ENCODE measurements around the gene PRICKLE3. TPM values are rescaled to one million over a fixed set of nuclear protein-coding genes. Genes with fewer than 3 reads are reported as not detected.
A peak's percentile ranks its signal among the peaks of the same experiment; 100 is the strongest.
"Not testable (repeated sequence)": the region's sequence is repeated elsewhere in the genome, so short reads cannot be mapped to it uniquely, and the experiment has no call there.

The PRICKLE3 gene
- total RNA-seq, 3 donors from 2014 or later = 9.2 to 11.7 (median 10.3) TPM

GRCh38 chrX:49143154-49143553, 43.0 kb downstream of the PRICKLE3 start:
- ATAC-seq = peak; percentile 35 to 60
- H3K9me3 Mint-ChIP-seq; H3K4me1 Mint-ChIP-seq (ENCODE audit: low read depth); H3K27me3 Mint-ChIP-seq (ENCODE audit: low read depth); DNase-seq; H3K36me3 Mint-ChIP-seq (ENCODE audit: insufficient read depth); H3K4me3 Mint-ChIP-seq: not testable (repeated sequence)

- not testable (repeated sequence) for ATAC-seq; H3K36me3 Mint-ChIP-seq (ENCODE audit: insufficient read depth); H3K4me3 Mint-ChIP-seq; H3K9me3 Mint-ChIP-seq; H3K4me1 Mint-ChIP-seq (ENCODE audit: low read depth); H3K27me3 Mint-ChIP-seq (ENCODE audit: low read depth); DNase-seq
Measured at GRCh38 chrX:49142264-49142663, 43.9 kb downstream of the PRICKLE3 start.

DNA sequence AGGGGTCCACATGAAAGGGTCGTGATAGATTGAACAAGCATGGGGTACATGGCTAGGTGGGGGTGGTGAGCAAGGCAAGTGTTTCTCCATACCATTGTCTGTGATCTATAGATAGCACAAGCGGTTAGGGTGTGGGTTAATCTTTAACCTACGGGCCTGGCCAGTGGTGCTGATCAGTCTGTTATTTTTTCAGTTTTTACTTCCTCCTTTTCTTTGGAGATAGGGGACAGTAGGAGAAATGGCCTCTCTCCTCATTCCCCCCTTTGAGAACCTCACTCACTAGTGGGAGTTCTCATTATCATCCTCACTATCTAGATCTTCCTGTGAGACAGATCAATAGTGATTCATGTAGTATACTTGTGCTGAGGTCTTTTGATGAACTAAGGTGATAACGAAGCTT, 46.5 kb downstream of the PRICKLE3 start:
- Mint-ChIP-seq H3K27me3 (ENCODE audit: low read depth) (no peaks in the 10 kb centered on the region), H3K4me1 (ENCODE audit: low read depth) (no peaks in the 10 kb centered on the region), H3K4me3 (no peak overlapping the region), H3K36me3 (ENCODE audit: insufficient read depth) (no peaks in the 10 kb centered on the region), H3K9me3 (peaks cover 5% of the 10 kb centered on the region)
- ATAC-seq = no peak
- DNase-seq = no peak

DNA sequence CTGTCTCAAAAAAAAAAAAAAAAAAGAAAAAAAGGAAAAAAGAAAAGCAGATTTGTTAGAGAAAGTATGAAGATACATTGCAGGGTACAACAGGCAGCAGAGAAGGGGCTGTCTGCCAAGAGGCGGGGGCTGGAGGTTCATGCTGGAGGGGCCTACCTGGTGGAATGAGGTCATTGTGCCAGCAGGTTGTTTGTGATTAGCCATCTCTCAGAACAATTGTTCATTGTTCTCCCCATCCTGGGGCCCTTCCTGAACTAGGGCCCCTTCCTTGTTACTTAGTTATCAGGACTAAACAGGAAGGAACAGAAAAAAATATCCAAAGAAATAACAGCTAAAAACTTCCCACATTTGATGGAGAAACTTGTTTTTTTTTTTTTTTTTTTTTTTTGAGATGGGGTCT, 48.7 kb downstream of the PRICKLE3 start:
- no peaks in the 10 kb centered on the region for H3K36me3 Mint-ChIP-seq (ENCODE audit: insufficient read depth)

DNA sequence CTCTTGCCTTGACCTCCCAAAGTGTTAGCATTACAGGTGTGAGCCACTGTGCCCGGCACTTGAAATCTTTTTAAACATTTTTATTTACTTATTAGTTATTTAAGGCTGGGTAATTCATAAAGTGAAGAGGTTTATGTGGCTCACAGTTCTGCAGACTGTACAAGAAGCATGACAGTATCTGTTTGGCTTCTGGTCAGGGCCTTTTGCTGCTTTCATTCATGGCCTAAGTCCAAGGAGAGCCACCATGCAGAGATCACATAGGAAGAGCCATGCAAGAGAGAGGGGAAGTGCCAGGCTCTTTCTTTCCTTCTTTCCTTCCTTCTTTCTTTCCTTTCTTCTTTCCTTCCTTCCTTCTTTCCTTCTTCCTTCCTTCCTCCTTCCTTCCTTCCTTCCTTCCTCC, 52.4 kb downstream of the PRICKLE3 start:
- ATAC-seq (no peak), DNase-seq (no peak)
- Mint-ChIP-seq H3K4me1 (ENCODE audit: low read depth) (no peaks in the 10 kb centered on the region), H3K4me3 (no peak overlapping the region), H3K27me3 (ENCODE audit: low read depth) (no peaks in the 10 kb centered on the region), H3K9me3 (no peaks in the 10 kb centered on the region), H3K36me3 (ENCODE audit: insufficient read depth) (no peaks in the 10 kb centered on the region)

More for the DNA sequence above, 48.7 kb downstream of the PRICKLE3 start:
- ATAC-seq (no peak), DNase-seq (no peak)
- Mint-ChIP-seq H3K9me3 (peaks cover 5% of the 10 kb centered on the region), H3K4me1 (ENCODE audit: low read depth) (no peaks in the 10 kb centered on the region), H3K27me3 (ENCODE audit: low read depth) (no peaks in the 10 kb centered on the region), H3K4me3 (no peak overlapping the region)

GRCh38 chrX:49132275-49132674, 53.9 kb downstream of the PRICKLE3 start:
- not testable (repeated sequence) for H3K9me3 Mint-ChIP-seq; DNase-seq; H3K4me1 Mint-ChIP-seq (ENCODE audit: low read depth); ATAC-seq; H3K27me3 Mint-ChIP-seq (ENCODE audit: low read depth); H3K36me3 Mint-ChIP-seq (ENCODE audit: insufficient read depth); H3K4me3 Mint-ChIP-seq

GRCh38 chrX:49129427-49129826, 56.7 kb downstream of the PRICKLE3 start:
- ATAC-seq (no peak), DNase-seq (no peak)
- Mint-ChIP-seq H3K4me1 (ENCODE audit: low read depth) (no peaks in the 10 kb centered on the region), H3K4me3 (no peak overlapping the region), H3K36me3 (ENCODE audit: insufficient read depth) (no peaks in the 10 kb centered on the region), H3K9me3 (no peaks in the 10 kb centered on the region), H3K27me3 (ENCODE audit: low read depth) (no peaks in the 10 kb centered on the region)

- H3K27me3 Mint-ChIP-seq (ENCODE audit: low read depth); DNase-seq; H3K4me3 Mint-ChIP-seq; H3K36me3 Mint-ChIP-seq (ENCODE audit: insufficient read depth); H3K4me1 Mint-ChIP-seq (ENCODE audit: low read depth); ATAC-seq; H3K9me3 Mint-ChIP-seq: not testable (repeated sequence)
Measured at GRCh38 chrX:49127742-49128258, 58.4 kb downstream of the PRICKLE3 start.

Other genes with a start within 250 kb of the PRICKLE3 start
- 10 to 100 TPM; 55.5 to 65.2 (median 57.8) TPM for gene OTUD5, start 228.8 kb downstream of the PRICKLE3 start, total RNA-seq
- 1 to 10 TPM in 2 of 3 donors, under 1 TPM in 1; 0.71 to 1.1 (median 1.1) TPM for gene KCND1, start 214.5 kb downstream of the PRICKLE3 start, total RNA-seq
- 10 to 100 TPM; 42.2 to 58.1 (median 44.1) TPM for gene GRIPAP1, start 184.1 kb downstream of the PRICKLE3 start, total RNA-seq
- gene TFE3, start 143.0 kb downstream of the PRICKLE3 start, total RNA-seq = 10 to 100 TPM; 22.8 to 28.8 (median 23.4) TPM
- 1 to 10 TPM; 3.3 to 4.2 (median 4.0) TPM for gene CCDC120, start 127.4 kb downstream of the PRICKLE3 start, total RNA-seq
- gene PRAF2, start 112.4 kb downstream of the PRICKLE3 start, total RNA-seq = 10 to 100 TPM; 10.5 to 12.7 (median 11.4) TPM
- 10 to 100 TPM; 31.0 to 37.9 (median 36.5) TPM for gene WDR45, start 106.5 kb downstream of the PRICKLE3 start, total RNA-seq
- 10 to 100 TPM; 21.2 to 28.4 (median 24.6) TPM for gene GPKOW, start 62.6 kb downstream of the PRICKLE3 start, total RNA-seq
- gene MAGIX, start 23.6 kb downstream of the PRICKLE3 start, total RNA-seq = 1 to 10 TPM in 1 of 3 donors, under 1 TPM in 2; 0.81 to 1.6 (median 0.84) TPM
- gene PLP2, start 14.5 kb downstream of the PRICKLE3 start, total RNA-seq = 100 to 1,000 TPM; 111 to 134 (median 126) TPM
- 1 to 10 TPM; 3.1 to 5.3 (median 3.8) TPM for gene SYP, start 13.8 kb upstream of the PRICKLE3 start, total RNA-seq
- under 1 TPM in 2 of 3 donors, not detected in 1; 0.13 to 0.19 TPM for gene CACNA1F, start 47.0 kb upstream of the PRICKLE3 start, total RNA-seq
- gene CCDC22, start 49.1 kb upstream of the PRICKLE3 start, total RNA-seq = 10 to 100 TPM; 22.7 to 23.4 (median 22.8) TPM
- 10 to 100 TPM; 14.7 to 18.5 (median 16.1) TPM for gene FOXP3, start 78.3 kb upstream of the PRICKLE3 start, total RNA-seq
- gene PPP1R3F, start 83.4 kb upstream of the PRICKLE3 start, total RNA-seq = 1 to 10 TPM; 2.4 to 3.4 (median 3.1) TPM
- gene GAGE10, start 117.3 kb upstream of the PRICKLE3 start, total RNA-seq = not detected
- gene GAGE12J, start 135.7 kb upstream of the PRICKLE3 start, total RNA-seq = not detected
- not detected for gene GAGE13, start 145.2 kb upstream of the PRICKLE3 start, total RNA-seq

Measured in activated T-cell treated with anti-CD3 and anti-CD28 coated beads, Interleukin-2, amount 50 U/mL, for 4 hours (primary cell).